ENCODE results near the gene IDE.
"Not testable (repeated sequence)": the region's sequence is repeated elsewhere in the genome, so short reads cannot be mapped to it uniquely, and the experiment has no call there.

The IDE gene

DNA sequence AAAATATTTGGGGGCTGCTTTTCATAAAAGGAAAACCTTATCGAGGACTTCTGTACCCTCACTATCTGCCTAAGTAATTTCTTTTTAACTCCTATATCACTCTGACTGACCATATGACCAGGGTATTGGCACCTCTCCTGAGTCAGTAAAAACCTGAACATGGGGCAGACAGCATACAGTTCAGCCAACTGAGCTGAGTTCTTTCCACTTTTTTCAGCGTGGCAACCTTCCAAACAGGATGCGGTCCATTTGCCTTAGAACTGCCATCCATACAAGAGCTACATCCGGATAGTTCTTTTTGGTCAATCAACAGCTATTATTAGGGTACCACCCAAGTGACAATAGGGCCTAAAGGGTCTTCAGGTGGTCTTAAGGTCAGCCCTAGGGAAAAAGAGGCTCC is 160.4 kb downstream of the IDE start:
- DNase-seq, result no peak

DNA sequence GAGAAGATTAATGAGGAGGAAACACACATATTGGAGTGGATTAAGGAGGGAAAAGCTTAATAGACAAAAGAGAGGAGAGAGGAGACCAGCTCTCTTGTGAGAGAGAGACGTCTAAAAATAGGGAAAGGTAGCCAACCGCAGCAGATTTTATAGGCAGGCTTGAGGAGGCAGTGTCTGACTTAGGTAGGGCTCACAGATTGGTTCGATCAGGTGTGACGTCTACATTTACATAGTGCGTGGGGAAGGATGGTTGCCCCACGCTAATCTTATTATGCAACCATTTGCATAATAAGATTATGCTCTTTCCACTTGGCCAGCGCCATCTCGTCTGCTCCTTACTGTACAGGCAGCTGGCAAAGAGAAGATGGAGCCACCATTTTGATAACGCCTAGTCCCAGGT is 160.9 kb downstream of the IDE start:
- no peak for DNase-seq

DNA sequence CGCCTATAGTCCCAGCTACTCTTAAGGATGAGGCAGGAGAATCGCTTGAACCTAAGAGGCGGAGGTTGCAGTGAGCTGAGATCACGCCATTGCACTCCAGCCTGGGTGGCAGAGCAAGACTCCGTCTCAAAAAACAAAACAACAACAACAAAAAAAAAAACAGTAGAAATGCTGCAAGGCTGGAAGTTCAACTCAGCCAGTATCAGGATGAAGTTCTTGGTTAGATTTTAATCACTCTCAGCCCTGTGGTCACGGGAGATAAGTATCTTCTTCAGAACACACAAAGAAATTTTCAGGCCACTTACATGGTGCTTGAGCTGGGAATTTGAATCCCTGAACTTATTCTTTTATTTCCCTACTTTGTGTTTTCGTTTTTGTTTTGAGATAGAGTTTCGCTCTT is 162.5 kb downstream of the IDE start:
- DNase-seq, result no peak

DNA sequence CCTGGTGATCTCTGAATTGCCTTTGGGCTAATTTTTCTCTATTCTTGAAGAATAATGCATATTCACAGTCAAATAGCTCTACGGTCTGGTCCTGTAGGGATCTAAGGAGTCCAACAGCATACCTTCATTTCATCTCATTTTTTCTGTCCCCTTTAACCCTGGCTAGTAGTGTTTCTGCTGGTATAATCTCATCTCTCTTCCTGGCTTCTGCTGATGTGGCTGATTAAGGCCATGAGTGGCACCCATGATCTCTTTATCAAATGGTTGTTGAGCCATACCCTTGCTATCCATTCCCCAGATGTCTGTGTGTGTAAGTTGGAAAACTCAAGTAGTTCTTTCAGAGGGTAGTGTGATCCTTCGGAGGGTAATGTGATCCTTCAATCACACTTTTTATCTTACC is 163.4 kb downstream of the IDE start:
- no peak for DNase-seq

DNA sequence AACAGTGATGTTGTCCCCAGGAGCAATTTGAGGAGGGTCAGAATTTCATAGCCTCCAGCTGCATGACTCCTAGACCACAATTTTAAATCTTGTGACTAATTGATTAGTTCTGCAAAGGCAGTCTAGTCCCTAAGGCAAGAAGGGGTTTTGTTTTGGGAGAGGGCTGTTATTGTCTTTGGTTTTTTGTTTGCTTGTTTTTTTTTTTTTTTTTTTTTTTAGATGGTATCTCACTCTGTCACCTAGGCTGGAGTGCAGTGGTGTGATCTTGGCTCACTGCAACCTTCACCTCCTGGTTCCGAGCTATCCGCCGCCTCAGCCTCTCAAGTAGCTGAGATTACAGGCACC is 165.9 kb downstream of the IDE start:
- DNase-seq, result no peak

DNA sequence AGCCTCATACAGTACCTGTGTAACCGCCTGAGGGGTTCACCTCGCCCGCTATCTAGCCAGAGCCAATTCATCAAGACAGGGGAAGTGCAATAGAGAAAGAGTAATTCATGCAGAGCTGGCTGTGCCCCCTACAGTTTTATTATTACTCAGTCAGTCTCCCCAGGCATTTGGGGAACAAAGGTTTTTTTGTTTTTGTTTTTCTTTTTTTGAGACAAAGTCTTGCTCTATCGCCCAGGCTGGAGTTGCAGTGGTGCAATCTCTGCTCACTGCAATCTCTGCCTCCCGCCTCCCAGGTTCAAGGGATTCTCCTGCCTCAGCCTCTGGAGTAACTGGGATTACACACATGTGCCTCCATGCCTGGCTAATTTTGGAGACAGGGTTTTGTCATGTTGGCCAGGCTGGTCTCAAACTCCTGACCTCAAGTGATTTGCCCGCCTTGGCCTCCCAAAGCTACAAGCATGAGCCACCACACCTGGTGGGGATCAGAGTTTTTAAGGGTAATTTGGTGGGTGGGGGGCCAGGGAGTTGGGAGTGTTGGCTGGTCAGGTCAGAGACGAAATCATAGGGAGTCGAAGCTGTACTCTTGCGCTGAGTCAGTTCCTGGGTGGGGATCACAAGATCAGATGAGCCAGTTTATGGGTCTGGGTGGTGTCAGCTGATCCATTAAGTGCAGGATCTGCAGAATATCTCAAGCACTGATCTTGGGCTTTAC is 166.4 kb downstream of the IDE start:
- no peak for DNase-seq

DNA sequence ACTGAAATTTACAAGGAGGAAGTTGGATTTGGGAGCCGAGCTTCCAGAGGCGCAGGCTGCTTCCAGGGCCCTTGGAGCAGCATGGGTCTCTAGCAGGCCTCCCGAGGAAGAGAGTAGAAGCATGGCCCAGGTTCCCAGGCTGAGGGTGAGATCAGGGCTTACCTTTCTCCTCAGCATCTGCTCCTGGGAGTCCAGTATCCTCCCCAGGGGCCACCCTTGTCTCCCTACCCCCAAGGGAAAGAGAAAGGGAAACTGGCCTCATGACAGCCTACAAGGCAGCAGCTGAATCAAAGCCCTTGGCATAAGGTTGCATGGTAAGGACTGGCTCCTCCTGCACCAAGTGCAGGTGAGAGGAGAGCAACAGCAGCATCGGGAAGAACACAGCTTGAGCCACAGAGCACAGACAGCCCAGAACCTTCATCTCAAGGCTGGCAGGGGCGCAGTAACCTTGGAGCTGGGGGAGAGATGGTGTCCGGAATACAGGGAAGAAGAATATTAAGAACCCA is 168.4 kb downstream of the IDE start:
- DNase-seq, result no peak

DNA sequence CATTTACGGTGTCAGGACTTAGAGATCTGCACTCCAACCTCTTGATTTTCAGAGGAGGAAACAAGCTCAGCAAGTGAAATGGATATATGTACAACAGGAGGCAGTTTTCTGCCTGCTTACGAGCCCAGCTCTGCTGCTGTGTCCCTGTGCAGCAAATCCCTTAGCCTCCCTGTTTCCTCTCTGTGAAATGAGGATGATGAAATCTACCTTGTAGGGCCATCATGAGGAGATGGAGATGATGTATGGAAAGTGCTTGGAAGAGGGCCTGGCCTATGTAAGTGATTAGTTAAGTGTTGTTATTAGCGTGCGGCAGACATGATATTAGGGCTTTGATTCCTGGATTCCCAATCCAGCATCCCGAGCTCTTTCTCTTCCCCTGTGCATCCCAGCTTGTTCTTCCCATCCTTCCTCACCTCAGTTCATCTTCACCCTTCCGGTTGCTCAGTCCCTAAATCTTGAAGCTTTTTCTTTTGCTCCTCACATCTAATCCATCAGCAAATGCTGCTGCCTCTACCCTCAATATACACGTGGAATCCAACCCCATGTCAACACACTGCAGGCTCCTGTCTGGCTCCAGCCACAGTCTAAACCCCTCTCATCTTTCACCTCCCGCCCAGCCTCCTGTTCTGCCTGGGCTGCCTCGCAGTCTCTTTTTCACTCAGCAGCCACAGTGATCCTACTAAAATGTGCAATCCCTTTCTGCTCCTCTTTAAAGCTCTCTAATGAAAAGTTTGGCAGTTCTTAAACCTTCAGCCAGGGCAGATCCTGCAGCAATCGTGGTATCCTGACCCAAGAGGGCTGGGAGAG is 169.1 kb downstream of the IDE start:
- DNase-seq, result no peak

DNA sequence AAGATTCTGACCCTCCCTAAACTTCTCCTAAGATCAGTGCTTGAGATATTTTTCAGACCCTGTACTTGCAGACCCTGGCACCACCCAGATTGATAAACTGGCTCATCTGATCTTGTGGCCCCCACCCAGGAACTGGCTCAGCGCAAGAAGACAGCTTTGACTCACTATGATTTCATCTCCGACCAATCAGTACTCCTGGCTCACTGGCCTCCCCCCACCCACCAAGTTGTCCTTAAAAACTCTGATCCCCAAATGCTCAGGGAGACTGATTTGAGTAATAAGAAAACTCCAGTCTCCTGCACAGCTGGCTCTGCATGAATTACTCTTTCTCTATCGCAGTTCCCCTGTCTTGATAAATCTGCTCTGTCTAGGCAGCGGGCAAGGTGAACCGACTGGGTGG is 171.7 kb downstream of the IDE start:
- not testable (repeated sequence) for DNase-seq
